ENCODE measurements around the gene ABCC10. TPM values are rescaled to one million over a fixed set of nuclear protein-coding genes. Genes with fewer than 3 reads are reported as not detected.
"Not testable (repeated sequence)": the region's sequence is repeated elsewhere in the genome, so short reads cannot be mapped to it uniquely, and the experiment has no call there.

Gene ABCC10
- total RNA-seq, 1 experiment from 2014 or later, result 25.5 TPM

DNA sequence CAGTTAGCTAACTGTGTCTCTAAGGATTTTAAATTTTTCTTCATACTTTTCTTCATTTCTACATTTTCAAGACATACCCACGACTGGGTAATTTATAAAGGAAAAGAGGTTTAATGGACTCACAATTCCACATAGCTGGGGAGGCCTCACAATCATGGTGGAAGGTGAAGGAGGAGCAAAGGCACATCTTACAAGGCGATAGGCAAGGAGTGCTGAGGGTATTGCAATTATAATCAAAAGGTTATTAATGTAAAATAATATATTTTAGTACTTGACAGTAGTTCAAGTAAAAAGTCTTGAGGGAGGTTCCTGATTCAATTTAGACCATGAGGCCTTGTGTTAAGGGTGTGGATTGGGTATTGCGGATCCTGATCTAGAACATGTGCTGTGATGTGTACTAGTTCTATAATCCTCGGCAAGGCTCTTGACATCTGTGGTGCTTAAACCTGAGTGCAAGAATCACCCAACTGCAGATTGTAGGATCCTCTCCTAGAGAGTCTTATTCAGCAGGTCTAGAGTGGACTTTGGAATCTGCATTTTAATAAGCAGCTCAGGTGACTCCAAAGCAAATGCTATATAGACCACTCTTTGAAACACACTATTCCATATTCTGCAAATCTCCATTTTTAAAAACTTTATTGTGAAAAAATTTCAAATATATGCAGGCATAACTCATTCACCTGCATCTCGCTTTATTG lies 7.2 kb upstream of the ABCC10 start:
- no peaks in the 10 kb centered on the region for H3K4me1 Mint-ChIP-seq
- DNase-seq (ENCODE audit: low spot score) (no peak), ATAC-seq (no peak)
- ChIA-PET POLR2A (no interaction called here), CTCF (no interaction called here)
- H3K27ac Mint-ChIP-seq, result no peak overlapping the region
- TF ChIP-seq GRHL2 (CRISPR knock-in tag; IDR thresholded peaks at IDR 0.05; ENCODE audit: insufficient replicate concordance, severe bottlenecking), result no peak
- TF ChIP-seq TEAD1 (CRISPR knock-in tag; IDR thresholded peaks at IDR 0.05), result no peak
- TF ChIP-seq, protein P1, sequence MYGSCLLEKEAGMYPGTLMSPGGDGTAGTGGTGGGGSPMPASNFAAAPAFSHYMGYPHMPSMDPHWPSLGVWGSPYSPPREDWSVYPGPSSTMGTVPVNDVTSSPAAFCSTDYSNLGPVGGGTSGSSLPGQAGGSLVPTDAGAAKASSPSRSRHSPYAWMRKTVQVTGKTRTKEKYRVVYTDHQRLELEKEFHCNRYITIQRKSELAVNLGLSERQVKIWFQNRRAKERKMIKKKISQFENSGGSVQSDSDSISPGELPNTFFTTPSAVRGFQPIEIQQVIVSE (CRISPR knock-in tag; IDR thresholded peaks at IDR 0.05; ENCODE audit: borderline replicate concordance), result no peak
- TF ChIP-seq FOXJ3 (CRISPR knock-in tag; IDR thresholded peaks at IDR 0.05; ENCODE audit: borderline replicate concordance), result no peak
- TF ChIP-seq, protein P2, sequence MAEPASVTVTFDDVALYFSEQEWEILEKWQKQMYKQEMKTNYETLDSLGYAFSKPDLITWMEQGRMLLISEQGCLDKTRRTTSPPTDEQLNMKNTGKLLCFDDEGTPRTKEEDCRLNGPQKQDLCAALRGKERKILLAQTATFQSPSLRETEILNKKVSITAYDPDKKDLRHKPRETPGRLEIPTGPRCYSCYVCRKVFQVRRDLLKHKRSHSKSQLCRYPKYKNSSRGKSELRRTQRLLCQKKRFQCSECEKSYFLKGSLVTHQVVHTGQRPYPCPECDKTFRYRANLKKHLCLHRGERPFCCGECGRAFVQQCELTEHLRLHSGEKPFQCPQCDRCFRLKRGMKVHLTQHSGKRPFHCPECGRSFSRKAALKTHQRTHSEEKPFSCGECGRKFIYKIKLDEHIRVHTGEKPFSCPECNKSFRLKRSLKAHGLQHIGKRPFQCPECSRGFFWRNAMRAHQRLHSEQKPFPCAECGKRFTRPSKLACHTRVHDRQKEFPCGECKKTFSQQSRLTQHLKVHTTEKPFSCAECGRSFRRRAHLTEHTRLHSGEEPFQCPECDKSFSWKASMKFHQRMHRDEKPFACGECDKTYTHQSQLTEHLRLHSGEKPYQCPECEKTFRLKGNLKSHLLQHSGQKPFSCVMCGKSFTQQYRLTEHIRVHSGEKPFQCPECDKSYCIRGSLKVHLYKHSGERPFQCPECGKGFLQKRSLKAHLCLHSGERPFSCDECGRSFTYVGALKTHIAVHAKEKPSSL (CRISPR knock-in tag; conservative IDR thresholded peaks at IDR 0.05), result no peak
- no peak for TF ChIP-seq NR2C2 (CRISPR knock-in tag; IDR thresholded peaks at IDR 0.05)
- no peak for TF ChIP-seq ZNF396 (CRISPR knock-in tag; IDR thresholded peaks at IDR 0.05; ENCODE audit: borderline replicate concordance)
- TF ChIP-seq, protein P3, sequence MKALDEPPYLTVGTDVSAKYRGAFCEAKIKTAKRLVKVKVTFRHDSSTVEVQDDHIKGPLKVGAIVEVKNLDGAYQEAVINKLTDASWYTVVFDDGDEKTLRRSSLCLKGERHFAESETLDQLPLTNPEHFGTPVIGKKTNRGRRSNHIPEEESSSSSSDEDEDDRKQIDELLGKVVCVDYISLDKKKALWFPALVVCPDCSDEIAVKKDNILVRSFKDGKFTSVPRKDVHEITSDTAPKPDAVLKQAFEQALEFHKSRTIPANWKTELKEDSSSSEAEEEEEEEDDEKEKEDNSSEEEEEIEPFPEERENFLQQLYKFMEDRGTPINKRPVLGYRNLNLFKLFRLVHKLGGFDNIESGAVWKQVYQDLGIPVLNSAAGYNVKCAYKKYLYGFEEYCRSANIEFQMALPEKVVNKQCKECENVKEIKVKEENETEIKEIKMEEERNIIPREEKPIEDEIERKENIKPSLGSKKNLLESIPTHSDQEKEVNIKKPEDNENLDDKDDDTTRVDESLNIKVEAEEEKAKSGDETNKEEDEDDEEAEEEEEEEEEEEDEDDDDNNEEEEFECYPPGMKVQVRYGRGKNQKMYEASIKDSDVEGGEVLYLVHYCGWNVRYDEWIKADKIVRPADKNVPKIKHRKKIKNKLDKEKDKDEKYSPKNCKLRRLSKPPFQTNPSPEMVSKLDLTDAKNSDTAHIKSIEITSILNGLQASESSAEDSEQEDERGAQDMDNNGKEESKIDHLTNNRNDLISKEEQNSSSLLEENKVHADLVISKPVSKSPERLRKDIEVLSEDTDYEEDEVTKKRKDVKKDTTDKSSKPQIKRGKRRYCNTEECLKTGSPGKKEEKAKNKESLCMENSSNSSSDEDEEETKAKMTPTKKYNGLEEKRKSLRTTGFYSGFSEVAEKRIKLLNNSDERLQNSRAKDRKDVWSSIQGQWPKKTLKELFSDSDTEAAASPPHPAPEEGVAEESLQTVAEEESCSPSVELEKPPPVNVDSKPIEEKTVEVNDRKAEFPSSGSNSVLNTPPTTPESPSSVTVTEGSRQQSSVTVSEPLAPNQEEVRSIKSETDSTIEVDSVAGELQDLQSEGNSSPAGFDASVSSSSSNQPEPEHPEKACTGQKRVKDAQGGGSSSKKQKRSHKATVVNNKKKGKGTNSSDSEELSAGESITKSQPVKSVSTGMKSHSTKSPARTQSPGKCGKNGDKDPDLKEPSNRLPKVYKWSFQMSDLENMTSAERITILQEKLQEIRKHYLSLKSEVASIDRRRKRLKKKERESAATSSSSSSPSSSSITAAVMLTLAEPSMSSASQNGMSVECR (CRISPR knock-in tag; IDR thresholded peaks at IDR 0.05; ENCODE audit: borderline replicate concordance), result no peak
- no peak for TF ChIP-seq ZBTB21 (CRISPR knock-in tag; IDR thresholded peaks at IDR 0.05; ENCODE audit: borderline replicate concordance)
- TF ChIP-seq CBFB (CRISPR knock-in tag; IDR thresholded peaks at IDR 0.05; ENCODE audit: low read depth), result no peak
- TF ChIP-seq, protein P4, sequence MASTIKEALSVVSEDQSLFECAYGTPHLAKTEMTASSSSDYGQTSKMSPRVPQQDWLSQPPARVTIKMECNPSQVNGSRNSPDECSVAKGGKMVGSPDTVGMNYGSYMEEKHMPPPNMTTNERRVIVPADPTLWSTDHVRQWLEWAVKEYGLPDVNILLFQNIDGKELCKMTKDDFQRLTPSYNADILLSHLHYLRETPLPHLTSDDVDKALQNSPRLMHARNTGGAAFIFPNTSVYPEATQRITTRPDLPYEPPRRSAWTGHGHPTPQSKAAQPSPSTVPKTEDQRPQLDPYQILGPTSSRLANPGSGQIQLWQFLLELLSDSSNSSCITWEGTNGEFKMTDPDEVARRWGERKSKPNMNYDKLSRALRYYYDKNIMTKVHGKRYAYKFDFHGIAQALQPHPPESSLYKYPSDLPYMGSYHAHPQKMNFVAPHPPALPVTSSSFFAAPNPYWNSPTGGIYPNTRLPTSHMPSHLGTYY (CRISPR knock-in tag; IDR thresholded peaks at IDR 0.05), result no peak
- TF ChIP-seq SOX15 (CRISPR knock-in tag; IDR thresholded peaks at IDR 0.05), result no peak
- no peak for TF ChIP-seq MXD4 (CRISPR knock-in tag; IDR thresholded peaks at IDR 0.05; ENCODE audit: borderline replicate concordance)
- no peak for TF ChIP-seq ZNF138 (CRISPR knock-in tag; conservative IDR thresholded peaks at IDR 0.05)
- no peak for TF ChIP-seq ZNF121 (CRISPR knock-in tag; IDR thresholded peaks at IDR 0.05)
- no peak for TF ChIP-seq NR1H2 (CRISPR knock-in tag; IDR thresholded peaks at IDR 0.05)
- peaks cover 41% of the 10 kb centered on the region for H3K27me3 Mint-ChIP-seq (ENCODE audit: low read depth)
- no peak overlapping the region for H3K4me3 Mint-ChIP-seq
- peaks cover 3% of the 10 kb centered on the region; the same call in 1 of the 2 replicates for H3K36me3 Mint-ChIP-seq
- peaks cover 10% of the 10 kb centered on the region for H3K9me3 Mint-ChIP-seq

DNA sequence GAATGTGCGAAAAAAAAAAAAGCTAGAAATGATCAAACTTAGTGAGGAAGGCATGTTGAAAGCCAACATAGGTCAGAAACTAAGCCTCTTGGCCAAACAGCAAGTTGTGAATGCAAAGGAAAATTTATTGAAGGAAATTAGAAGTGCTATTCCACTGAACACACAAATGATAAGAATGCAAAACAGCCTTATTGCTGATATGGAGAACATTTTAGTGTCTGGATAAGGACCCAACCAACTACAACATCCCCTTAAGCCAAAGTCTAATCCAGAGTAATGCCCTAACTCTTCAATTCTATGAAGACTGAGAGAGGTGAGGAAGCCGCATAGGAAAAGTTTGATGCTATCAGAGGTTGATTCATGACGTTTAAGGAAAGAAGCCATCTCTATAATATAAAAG lies 5.5 kb upstream of the ABCC10 start:
- Mint-ChIP-seq H3K4me1 (no peaks in the 10 kb centered on the region), H3K4me3 (no peak overlapping the region), H3K9me3 (peaks cover 13% of the 10 kb centered on the region), H3K36me3 (peaks cover 8% of the 10 kb centered on the region), H3K27me3 (ENCODE audit: low read depth) (peaks cover 44% of the 10 kb centered on the region), H3K27ac (no peak overlapping the region)
- TF ChIP-seq NR2C2 (CRISPR knock-in tag; IDR thresholded peaks at IDR 0.05), result no peak
- no peak for DNase-seq (ENCODE audit: low spot score)
- no peak for ATAC-seq
- CTCF ChIA-PET, result interaction anchor here (0.9 kb wide), 1 partner anchor 135 kb away, joined by 5 read pairs; no protein-coding TSS in a partner anchor
- POLR2A ChIA-PET, result no interaction called here

GRCh38 chr6:43425083-43425482 lies 2.3 kb upstream of the ABCC10 start:
- H3K4me3 Mint-ChIP-seq; POLR2A ChIA-PET; H3K36me3 Mint-ChIP-seq; DNase-seq (ENCODE audit: low spot score); CTCF ChIA-PET; H3K27ac Mint-ChIP-seq; ATAC-seq; H3K9me3 Mint-ChIP-seq: not testable (repeated sequence)
- peaks cover 25% of the 10 kb centered on the region for H3K27me3 Mint-ChIP-seq (ENCODE audit: low read depth)
- peaks cover 15% of the 10 kb centered on the region for H3K4me1 Mint-ChIP-seq
